ENCODE results near the gene TNFRSF13B. TPM values are rescaled to one million over a fixed set of nuclear protein-coding genes. Genes with fewer than 3 reads are reported as not detected.

TNFRSF13B gene
- total RNA-seq, 1 experiment from 2014 or later = 0.28 TPM

GRCh38 chr17:16968786-16969185, 3.1 kb downstream of the TNFRSF13B start:
- no peaks in the 10 kb centered on the region for H3K36me3 Mint-ChIP-seq (ENCODE audit: insufficient read depth in 1 of 3, low read depth in 3 of 3)
- Histone ChIP-seq H3K4me2 (ENCODE audit: insufficient read depth, insufficient read length, low read length) (no peak overlapping the region), H3K4me1 (ENCODE audit: insufficient read depth, low read length) (no peaks in the 10 kb centered on the region), H3K23me2 (ENCODE audit: insufficient read length, low read depth, low read length, poor library complexity, severe bottlenecking) (peaks cover 2% of the 10 kb centered on the region), H2BK5ac (ENCODE audit: insufficient read length, low read length) (no peak overlapping the region), H3K27me3 (ENCODE audit: insufficient read depth, low read length) (no peaks in the 10 kb centered on the region), H3K79me2 (ENCODE audit: insufficient read depth, low read length) (no peaks in the 10 kb centered on the region), H3K23ac (ENCODE audit: insufficient read length, low read depth, low read length) (no peak overlapping the region), H2AK5ac (ENCODE audit: insufficient read length, low read length) (no peak overlapping the region), H2BK20ac (ENCODE audit: low read depth, low read length, poor library complexity, severe bottlenecking) (no peak overlapping the region), H3K9ac (ENCODE audit: extremely low read depth, insufficient read length, low read length) (no peak overlapping the region), H3K56ac (ENCODE audit: insufficient read length, low read depth, low read length) (no peak overlapping the region), H4K8ac (replicated peaks; ENCODE audit: insufficient read length, low read depth, low read length) (no peak overlapping the region), H3K14ac (ENCODE audit: insufficient read depth, low read length) (no peak overlapping the region), H3K4ac (ENCODE audit: low read depth, low read length) (no peak overlapping the region), H2AFZ (ENCODE audit: low read length) (no peak overlapping the region), H2BK15ac (ENCODE audit: low read depth, low read length) (no peak overlapping the region), H3K27ac (ENCODE audit: insufficient read length, low read depth, low read length) (no peak overlapping the region), H3K79me1 (ENCODE audit: insufficient read depth, low read depth, low read length, poor library complexity, severe bottlenecking) (no peaks in the 10 kb centered on the region), H3K18ac (ENCODE audit: insufficient read length, low read depth, low read length) (no peak overlapping the region), H3T11ph (ENCODE audit: low read length) (no peak overlapping the region), H4K5ac (ENCODE audit: insufficient read length, low read depth, low read length) (no peak overlapping the region), H4K91ac (ENCODE audit: insufficient read length, low read depth, low read length) (no peak overlapping the region), H2BK120ac (ENCODE audit: low read depth, low read length, poor library complexity, severe bottlenecking) (no peak overlapping the region), H3K9me3 (ENCODE audit: control insufficient read depth, low read depth, low read length) (no peaks in the 10 kb centered on the region), H2BK12ac (ENCODE audit: insufficient read length, low read depth, low read length) (no peak overlapping the region), H4K20me1 (ENCODE audit: control insufficient read depth, insufficient read depth, insufficient read length) (no peaks in the 10 kb centered on the region)
- no peak for DNase-seq
- no peaks in the 10 kb centered on the region; a peak in 2 of 5 replicates for H3K9me3 Mint-ChIP-seq
- no CpG with 5 or more reads among the region's 1 CpG for WGBS (ENCODE audit: extremely low coverage, insufficient read length, low lambda C conversion rate)
- H3K27me3 Mint-ChIP-seq (ENCODE audit: low read depth) = no peaks in the 10 kb centered on the region; the same call in none of the 2 replicates
- H3K4me1 Mint-ChIP-seq = peaks cover 6 to 22% of the 10 kb centered on the region in 2 experiments
- TF ChIP-seq CTCF (conservative IDR thresholded peaks at IDR 0.05) = no peak
- H3K27ac Mint-ChIP-seq = no peak overlapping the region
- no peak overlapping the region for H3K4me3 Mint-ChIP-seq

Data from H9 (cell line).